Adrenal gland (tissue), 5 donors: ENCODE results near the gene FN3K.

Experiments
- POLR2A ChIP-seq, 2 donors: fragments of 450-650 bp; IDR thresholded peaks; one replicate each; pipeline ENCODE4 v1.6.1; 2017; ENCODE audit warnings: antibody characterized with exemption in 2 of 2, mild to moderate bottlenecking in 2 of 2, moderate library complexity in 1 of 2
- TF ChIP-seq, protein P1 (sequence below), 6 experiments: fragments of 450-650 bp in 4 of 6; fragments of 200-600 bp in 2 of 6; sonication (generic) in 1 of 6; IDR thresholded peaks; 1 replicate in 5 of 6; 2 replicates in 1 of 6; pipeline versions ENCODE4 v1.5.1 to v1.8.0; 2016 to 2021; ENCODE audit warnings: antibody characterized with exemption in 6 of 6, mild to moderate bottlenecking in 2 of 6, moderate library complexity in 1 of 6
- donor health status: DM: no; HTN: no; CAD: no.

DNA sequence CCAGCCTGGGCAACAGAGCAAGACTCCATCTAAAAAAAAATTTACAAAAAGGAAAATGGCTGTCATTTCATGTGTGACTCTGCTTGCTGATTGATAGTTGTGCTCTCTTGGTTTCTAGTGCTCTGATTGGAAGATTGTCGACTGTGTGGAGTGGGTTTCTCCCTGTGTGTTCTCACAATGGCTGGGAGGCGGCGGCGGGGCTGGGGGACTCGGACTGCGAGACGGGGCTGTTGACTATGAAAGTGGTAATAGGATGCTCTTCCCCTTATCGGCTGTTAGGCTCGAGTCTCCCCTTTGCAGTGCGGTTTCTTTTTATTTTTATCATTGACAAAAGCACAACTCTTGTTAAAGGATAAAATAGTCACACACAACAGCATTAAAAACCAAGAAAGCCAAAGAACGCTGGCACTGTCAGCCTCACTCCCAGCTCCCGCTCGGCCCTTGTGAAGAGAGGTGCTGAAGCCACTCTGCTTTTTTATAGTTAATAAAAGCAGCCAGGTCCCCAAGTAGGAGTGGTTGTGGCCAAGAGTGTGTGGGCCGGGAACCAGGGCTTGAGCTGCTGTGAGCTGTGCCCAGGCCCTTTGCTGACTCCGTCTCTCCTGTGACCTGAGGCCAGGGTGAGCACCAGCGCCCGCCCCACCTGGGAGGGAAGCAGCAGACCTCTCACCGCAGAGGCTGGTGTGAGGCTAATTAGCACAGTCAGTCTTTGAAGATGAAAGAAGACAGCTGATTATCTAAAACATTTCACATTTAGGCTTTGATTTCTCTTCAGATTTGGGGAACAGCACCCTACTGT is 53.0 kb downstream of the FN3K start:
- no peak for TF ChIP-seq POLR2A (IDR thresholded peaks at IDR 0.05)
- TF ChIP-seq, protein P1, sequence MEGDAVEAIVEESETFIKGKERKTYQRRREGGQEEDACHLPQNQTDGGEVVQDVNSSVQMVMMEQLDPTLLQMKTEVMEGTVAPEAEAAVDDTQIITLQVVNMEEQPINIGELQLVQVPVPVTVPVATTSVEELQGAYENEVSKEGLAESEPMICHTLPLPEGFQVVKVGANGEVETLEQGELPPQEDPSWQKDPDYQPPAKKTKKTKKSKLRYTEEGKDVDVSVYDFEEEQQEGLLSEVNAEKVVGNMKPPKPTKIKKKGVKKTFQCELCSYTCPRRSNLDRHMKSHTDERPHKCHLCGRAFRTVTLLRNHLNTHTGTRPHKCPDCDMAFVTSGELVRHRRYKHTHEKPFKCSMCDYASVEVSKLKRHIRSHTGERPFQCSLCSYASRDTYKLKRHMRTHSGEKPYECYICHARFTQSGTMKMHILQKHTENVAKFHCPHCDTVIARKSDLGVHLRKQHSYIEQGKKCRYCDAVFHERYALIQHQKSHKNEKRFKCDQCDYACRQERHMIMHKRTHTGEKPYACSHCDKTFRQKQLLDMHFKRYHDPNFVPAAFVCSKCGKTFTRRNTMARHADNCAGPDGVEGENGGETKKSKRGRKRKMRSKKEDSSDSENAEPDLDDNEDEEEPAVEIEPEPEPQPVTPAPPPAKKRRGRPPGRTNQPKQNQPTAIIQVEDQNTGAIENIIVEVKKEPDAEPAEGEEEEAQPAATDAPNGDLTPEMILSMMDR (IDR thresholded peaks at IDR 0.05): no peak
